ENCODE measurements around the gene NUP205.
"Not testable (repeated sequence)": the region's sequence is repeated elsewhere in the genome, so short reads cannot be mapped to it uniquely, and the experiment has no call there.

The NUP205 gene

GRCh38 chr7:135678612-135679575 is 121.2 kb downstream of the NUP205 start:
- Histone ChIP-seq H3K4me3 (ENCODE audit: low read length) (no peak overlapping the region), H3K27me3 (ENCODE audit: control insufficient read depth, insufficient read depth, low read length) (no peaks in the 10 kb centered on the region), H3K9ac (ENCODE audit: low read length) (no peak overlapping the region), H3K4me1 (ENCODE audit: control insufficient read depth, insufficient read depth, low read length) (no peaks in the 10 kb centered on the region), H3K36me3 (ENCODE audit: control insufficient read depth, insufficient read depth, low read length) (no peaks in the 10 kb centered on the region), H3K9me3 (ENCODE audit: control insufficient read depth, low read length) (no peaks in the 10 kb centered on the region)

GRCh38 chr7:135681762-135682161 is 124.0 kb downstream of the NUP205 start:
- H3K9ac ChIP-seq (ENCODE audit: low read length) = no peak overlapping the region
- H3K9me3 ChIP-seq (ENCODE audit: control insufficient read depth, low read length) = no peaks in the 10 kb centered on the region
- no peaks in the 10 kb centered on the region for H3K27me3 ChIP-seq (ENCODE audit: control insufficient read depth, insufficient read depth, low read length)
- H3K36me3 ChIP-seq (ENCODE audit: control insufficient read depth, insufficient read depth, low read length) = no peaks in the 10 kb centered on the region
- H3K4me3 ChIP-seq (ENCODE audit: low read length) = no peak overlapping the region
- no peaks in the 10 kb centered on the region for H3K4me1 ChIP-seq (ENCODE audit: control insufficient read depth, insufficient read depth, low read length)

GRCh38 chr7:135682191-135682590 is 124.5 kb downstream of the NUP205 start:
- Histone ChIP-seq H3K27me3 (ENCODE audit: control insufficient read depth, insufficient read depth, low read length) (no peaks in the 10 kb centered on the region), H3K36me3 (ENCODE audit: control insufficient read depth, insufficient read depth, low read length) (no peaks in the 10 kb centered on the region), H3K4me3 (ENCODE audit: low read length) (no peak overlapping the region), H3K9ac (ENCODE audit: low read length) (no peak overlapping the region), H3K4me1 (ENCODE audit: control insufficient read depth, insufficient read depth, low read length) (no peaks in the 10 kb centered on the region), H3K9me3 (ENCODE audit: control insufficient read depth, low read length) (no peaks in the 10 kb centered on the region)

GRCh38 chr7:135683609-135684008 is 125.9 kb downstream of the NUP205 start:
- Histone ChIP-seq H3K27me3 (ENCODE audit: control insufficient read depth, insufficient read depth, low read length) (no peaks in the 10 kb centered on the region), H3K9me3 (ENCODE audit: control insufficient read depth, low read length) (no peaks in the 10 kb centered on the region), H3K4me1 (ENCODE audit: control insufficient read depth, insufficient read depth, low read length) (no peaks in the 10 kb centered on the region), H3K4me3 (ENCODE audit: low read length) (no peak overlapping the region), H3K9ac (ENCODE audit: low read length) (no peak overlapping the region), H3K36me3 (ENCODE audit: control insufficient read depth, insufficient read depth, low read length) (no peaks in the 10 kb centered on the region)

- Histone ChIP-seq H3K9me3 (ENCODE audit: control insufficient read depth, low read length) (no peaks in the 10 kb centered on the region), H3K27me3 (ENCODE audit: control insufficient read depth, insufficient read depth, low read length) (no peaks in the 10 kb centered on the region), H3K9ac (ENCODE audit: low read length) (no peak overlapping the region), H3K4me3 (ENCODE audit: low read length) (no peak overlapping the region), H3K4me1 (ENCODE audit: control insufficient read depth, insufficient read depth, low read length) (no peaks in the 10 kb centered on the region), H3K36me3 (ENCODE audit: control insufficient read depth, insufficient read depth, low read length) (no peaks in the 10 kb centered on the region)
Measured at GRCh38 chr7:135684136-135684535, 126.4 kb downstream of the NUP205 start.

GRCh38 chr7:135684699-135685098 is 127.0 kb downstream of the NUP205 start:
- no peaks in the 10 kb centered on the region for H3K4me1 ChIP-seq (ENCODE audit: control insufficient read depth, insufficient read depth, low read length)
- H3K36me3 ChIP-seq (ENCODE audit: control insufficient read depth, insufficient read depth, low read length) = no peaks in the 10 kb centered on the region
- H3K4me3 ChIP-seq (ENCODE audit: low read length) = no peak overlapping the region

GRCh38 chr7:135685306-135686084 is 127.8 kb downstream of the NUP205 start:
- no peaks in the 10 kb centered on the region for H3K9me3 ChIP-seq (ENCODE audit: control insufficient read depth, low read length)
- H3K36me3 ChIP-seq (ENCODE audit: control insufficient read depth, insufficient read depth, low read length) = no peaks in the 10 kb centered on the region
- no peaks in the 10 kb centered on the region for H3K27me3 ChIP-seq (ENCODE audit: control insufficient read depth, insufficient read depth, low read length)
- no peaks in the 10 kb centered on the region for H3K4me1 ChIP-seq (ENCODE audit: control insufficient read depth, insufficient read depth, low read length)
- no peak overlapping the region for H3K4me3 ChIP-seq (ENCODE audit: low read length)
- H3K9ac ChIP-seq (ENCODE audit: low read length) = no peak overlapping the region

More at GRCh38 chr7:135684699-135685098, 127.0 kb downstream of the NUP205 start:
- H3K9me3 ChIP-seq (ENCODE audit: control insufficient read depth, low read length) = no peaks in the 10 kb centered on the region
- no peaks in the 10 kb centered on the region for H3K27me3 ChIP-seq (ENCODE audit: control insufficient read depth, insufficient read depth, low read length)
- H3K9ac ChIP-seq (ENCODE audit: low read length) = no peak overlapping the region

GRCh38 chr7:135687466-135687865 is 129.7 kb downstream of the NUP205 start:
- no peak overlapping the region for H3K4me3 ChIP-seq (ENCODE audit: low read length)
- H3K9me3 ChIP-seq (ENCODE audit: control insufficient read depth, low read length) = no peaks in the 10 kb centered on the region
- no peaks in the 10 kb centered on the region for H3K27me3 ChIP-seq (ENCODE audit: control insufficient read depth, insufficient read depth, low read length)
- no peak overlapping the region for H3K9ac ChIP-seq (ENCODE audit: low read length)
- H3K36me3 ChIP-seq (ENCODE audit: control insufficient read depth, insufficient read depth, low read length) = no peaks in the 10 kb centered on the region
- H3K4me1 ChIP-seq (ENCODE audit: control insufficient read depth, insufficient read depth, low read length) = no peaks in the 10 kb centered on the region

GRCh38 chr7:135690566-135690965 is 132.8 kb downstream of the NUP205 start:
- Histone ChIP-seq H3K36me3 (ENCODE audit: control insufficient read depth, insufficient read depth, low read length) (no peaks in the 10 kb centered on the region), H3K9ac (ENCODE audit: low read length) (no peak overlapping the region), H3K4me1 (ENCODE audit: control insufficient read depth, insufficient read depth, low read length) (no peaks in the 10 kb centered on the region), H3K27me3 (ENCODE audit: control insufficient read depth, insufficient read depth, low read length) (no peaks in the 10 kb centered on the region), H3K9me3 (ENCODE audit: control insufficient read depth, low read length) (no peaks in the 10 kb centered on the region), H3K4me3 (ENCODE audit: low read length) (no peak overlapping the region)

- Histone ChIP-seq H3K36me3 (ENCODE audit: control insufficient read depth, insufficient read depth, low read length) (no peaks in the 10 kb centered on the region), H3K4me1 (ENCODE audit: control insufficient read depth, insufficient read depth, low read length) (no peaks in the 10 kb centered on the region), H3K27me3 (ENCODE audit: control insufficient read depth, insufficient read depth, low read length) (no peaks in the 10 kb centered on the region), H3K9me3 (ENCODE audit: control insufficient read depth, low read length) (no peaks in the 10 kb centered on the region), H3K4me3 (ENCODE audit: low read length) (no peak overlapping the region), H3K9ac (ENCODE audit: low read length) (no peak overlapping the region)
Measured at GRCh38 chr7:135692055-135692454, 134.3 kb downstream of the NUP205 start.

GRCh38 chr7:135692606-135693005 is 134.9 kb downstream of the NUP205 start:
- not testable (repeated sequence) for H3K27me3 ChIP-seq (ENCODE audit: control insufficient read depth, insufficient read depth, low read length); H3K9ac ChIP-seq (ENCODE audit: low read length); H3K9me3 ChIP-seq (ENCODE audit: control insufficient read depth, low read length); H3K4me3 ChIP-seq (ENCODE audit: low read length); H3K36me3 ChIP-seq (ENCODE audit: control insufficient read depth, insufficient read depth, low read length); H3K4me1 ChIP-seq (ENCODE audit: control insufficient read depth, insufficient read depth, low read length)

- no peak overlapping the region for H3K9ac ChIP-seq (ENCODE audit: low read length)
- H3K36me3 ChIP-seq (ENCODE audit: control insufficient read depth, insufficient read depth, low read length) = no peaks in the 10 kb centered on the region
- H3K27me3 ChIP-seq (ENCODE audit: control insufficient read depth, insufficient read depth, low read length) = no peaks in the 10 kb centered on the region
- no peak overlapping the region for H3K4me3 ChIP-seq (ENCODE audit: low read length)
- H3K9me3 ChIP-seq (ENCODE audit: control insufficient read depth, low read length) = no peaks in the 10 kb centered on the region
- no peaks in the 10 kb centered on the region for H3K4me1 ChIP-seq (ENCODE audit: control insufficient read depth, insufficient read depth, low read length)
Measured at GRCh38 chr7:135693558-135693957, 135.8 kb downstream of the NUP205 start.
